DMS153 treated with DMSO at 0.1 percent for 48 hours (cell line): Measurements from ENCODE around the gene CTSW.

Experiments
- DNase-seq: peaks from one replicate; lab custom pipeline; 2025; ENCODE audit not compliant: unreplicated experiment; lab: John Stamatoyannopoulos, UW

CTSW gene

GRCh38 chr11:65854852-65855837 is 24.5 kb upstream of the CTSW start:
- no peak for DNase-seq

- no peak for DNase-seq
Measured at GRCh38 chr11:65855927-65856363, 23.7 kb upstream of the CTSW start.

DNA sequence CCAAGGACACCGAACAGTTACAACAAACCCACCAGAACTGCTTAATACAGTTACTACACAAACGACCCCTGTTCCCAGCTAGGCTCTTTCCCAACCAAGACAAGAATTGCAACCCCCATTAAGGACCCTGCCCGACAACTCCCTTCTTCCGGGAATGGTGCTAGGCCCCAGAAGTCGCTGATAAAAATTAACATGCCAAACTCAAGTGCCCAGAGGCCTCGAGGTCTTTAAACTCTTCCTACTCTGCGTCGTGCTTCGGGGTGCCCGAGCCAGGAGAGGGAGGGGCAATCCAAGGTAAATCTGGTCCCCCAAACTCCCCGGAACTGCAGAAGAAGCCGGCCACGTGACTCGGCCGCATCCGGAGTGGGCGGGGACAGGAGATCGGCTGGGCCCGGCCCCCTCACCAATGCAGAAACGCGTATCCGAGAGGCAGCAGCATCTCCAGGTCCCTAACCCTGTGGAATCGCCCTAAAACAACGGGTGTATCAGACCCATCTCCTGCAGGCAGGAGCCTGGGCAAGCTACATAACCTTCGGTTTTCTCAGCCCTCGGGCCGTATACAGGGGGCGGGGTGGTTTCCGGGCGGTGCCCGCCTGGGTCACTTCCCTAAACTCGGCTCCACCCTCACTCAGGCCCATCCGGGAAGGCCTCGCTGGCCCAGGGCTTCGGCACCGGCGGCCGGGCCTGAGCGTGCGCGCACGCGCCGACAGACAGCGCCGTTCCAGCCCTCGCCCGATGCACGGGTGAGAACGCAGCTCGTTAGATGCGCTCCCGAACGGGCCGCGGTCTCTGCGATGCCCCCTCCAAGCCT is 22.7 kb upstream of the CTSW start:
- DNase-seq = peak; percentile 22

DNA sequence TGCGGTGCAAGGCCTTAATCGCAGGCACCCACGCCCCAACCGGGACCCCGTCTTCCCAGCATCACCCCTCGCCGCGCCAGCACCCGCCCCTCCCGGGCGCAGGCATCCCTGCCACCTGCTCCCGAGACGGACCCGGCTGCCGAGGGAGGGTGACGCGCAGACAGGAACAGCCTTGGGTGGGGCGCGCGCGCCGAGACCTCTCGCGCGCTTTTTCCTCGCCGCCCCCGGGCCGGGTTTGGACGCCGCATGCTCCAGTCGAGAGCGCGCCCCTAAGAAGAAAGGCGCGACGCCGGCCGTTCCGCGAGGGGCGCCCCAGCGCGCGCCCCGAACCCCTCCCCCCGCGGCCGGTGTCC is 22.2 kb upstream of the CTSW start:
- no peak for DNase-seq

DNA sequence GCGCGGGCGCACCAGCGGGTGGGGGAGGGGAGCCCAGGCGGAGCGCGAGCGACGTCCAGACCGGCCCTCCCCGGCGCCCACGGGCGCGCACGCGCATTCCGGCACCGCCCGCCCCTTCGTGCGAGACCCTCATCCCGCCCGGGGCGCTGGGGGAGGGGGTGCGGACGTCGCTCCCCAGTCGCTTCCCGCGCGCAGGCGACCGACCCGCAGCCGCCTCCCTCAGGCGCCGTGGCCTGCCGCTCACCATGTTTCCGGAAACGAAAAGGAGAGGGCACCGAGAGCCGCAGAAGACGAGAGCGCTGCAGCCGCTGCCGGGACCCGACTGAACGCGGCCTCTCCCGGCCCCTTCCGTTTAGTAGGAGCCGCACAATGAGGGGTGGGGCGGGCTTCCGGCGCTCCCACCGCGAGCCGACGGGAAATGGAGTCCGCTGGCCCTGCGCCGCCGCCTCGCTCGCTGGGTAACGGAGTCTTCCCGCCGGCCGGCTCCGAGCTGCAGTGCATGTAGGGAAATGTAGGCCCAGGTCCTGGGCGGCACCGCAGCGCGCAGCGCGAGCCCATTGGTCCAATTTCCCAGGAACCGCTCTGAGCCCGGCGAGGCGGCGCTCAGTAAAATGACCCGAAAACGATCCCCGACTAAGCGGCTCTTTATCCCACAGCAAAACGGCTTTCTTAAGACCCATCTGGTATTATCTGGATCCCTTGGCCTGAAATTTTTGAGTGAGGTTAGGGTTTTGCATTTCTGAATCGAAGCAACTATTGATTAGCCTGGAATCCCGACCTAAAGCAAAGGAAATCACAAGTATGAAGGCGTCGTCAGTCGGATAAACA is 21.6 kb upstream of the CTSW start, which contains the start of gene CFL1:
Gene CFL1 (minus strand): TSS at position 328 of the 828 bp plus-strand sequence. CDS start 81 bp downstream, at position 247.
- peak; percentile 97 for DNase-seq

GRCh38 chr11:65858681-65859087 is 21.0 kb upstream of the CTSW start:
- DNase-seq = no peak

GRCh38 chr11:65859095-65859811 is 20.4 kb upstream of the CTSW start:
- peak; percentile 87 for DNase-seq

DNA sequence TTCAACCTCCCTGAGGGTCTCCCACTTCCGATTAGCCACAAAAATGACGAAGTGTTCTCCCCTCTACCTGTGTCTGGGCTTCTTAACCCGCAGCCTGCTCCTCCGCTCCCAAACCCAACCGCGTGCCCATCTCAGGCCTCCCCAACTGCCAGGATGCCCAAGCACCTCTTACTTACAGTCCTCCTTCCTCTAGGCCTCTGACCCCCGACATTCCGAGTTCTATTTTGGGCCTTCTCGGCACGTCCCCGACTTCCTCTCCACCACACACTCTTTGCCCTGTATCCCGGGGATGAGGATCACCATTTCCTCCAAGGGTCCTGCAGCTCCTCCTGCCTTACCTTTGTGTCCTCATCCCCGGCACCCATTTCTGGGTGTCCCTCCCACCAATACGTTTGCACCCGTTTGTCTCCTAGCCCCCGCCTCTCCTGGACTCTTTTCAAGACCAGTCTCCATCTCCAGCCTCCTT is 19.8 kb upstream of the CTSW start:
- DNase-seq = peak; percentile 55

DNA sequence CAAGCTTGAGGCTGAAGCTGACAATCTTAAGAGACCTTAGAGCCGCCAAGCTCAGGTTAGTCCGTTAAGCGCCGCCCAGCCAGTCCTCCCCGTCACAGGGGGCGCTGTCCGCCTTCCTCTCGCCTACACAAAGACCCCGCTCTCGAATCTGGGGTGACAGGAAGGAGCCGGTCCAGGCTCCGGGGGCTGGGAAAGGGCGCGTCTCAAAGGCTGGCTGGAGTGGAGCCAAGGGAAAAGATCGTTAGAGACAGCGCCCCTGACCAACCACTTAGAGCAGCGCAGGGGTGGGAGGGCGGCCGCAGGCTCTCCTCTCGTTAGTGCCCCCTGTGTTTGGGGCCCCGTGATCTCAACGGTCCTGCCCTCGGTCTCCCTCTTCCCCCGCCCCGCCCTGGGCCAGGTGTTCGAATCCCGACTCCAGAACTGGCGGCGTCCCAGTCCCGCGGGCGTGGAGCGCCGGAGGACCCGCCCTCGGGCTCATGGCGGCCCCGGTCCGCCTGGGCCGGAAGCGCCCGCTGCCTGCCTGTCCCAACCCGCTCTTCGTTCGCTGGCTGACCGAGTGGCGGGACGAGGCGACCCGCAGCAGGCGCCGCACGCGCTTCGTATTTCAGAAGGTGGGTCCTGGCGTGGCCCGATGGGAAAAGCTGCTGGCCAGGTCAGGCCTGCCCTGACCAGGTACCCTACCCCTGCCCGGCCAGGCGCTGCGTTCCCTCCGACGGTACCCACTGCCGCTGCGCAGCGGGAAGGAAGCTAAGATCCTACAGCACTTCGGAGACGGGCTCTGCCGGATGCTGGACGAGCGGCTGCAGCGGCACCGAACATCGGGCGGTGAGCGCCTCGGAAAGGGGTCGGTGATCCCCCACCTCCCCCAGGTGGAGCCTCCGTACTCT is 19.1 kb upstream of the CTSW start, which contains the start of gene MUS81:
Gene MUS81 (plus strand): TSS at position 156 of the 887 bp plus-strand sequence. CDS start 321 bp downstream, at position 477.
- peak; percentile 87 for DNase-seq

DNA sequence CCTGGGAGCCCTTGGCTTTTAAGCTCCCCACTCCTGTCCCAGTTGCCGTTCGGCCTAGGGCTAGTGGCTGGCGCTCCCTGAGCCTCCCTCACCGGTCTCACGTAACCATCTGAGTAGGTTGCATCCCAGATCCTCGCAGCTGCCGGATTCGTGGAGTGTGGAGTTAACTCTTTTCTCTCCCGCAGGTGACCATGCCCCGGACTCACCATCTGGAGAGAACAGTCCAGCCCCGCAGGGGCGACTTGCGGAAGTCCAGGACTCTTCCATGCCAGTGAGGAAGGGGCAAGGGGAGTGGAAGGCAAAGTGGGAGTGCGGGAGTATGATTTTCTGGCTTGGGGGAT is 18.5 kb upstream of the CTSW start:
- no peak for DNase-seq

GRCh38 chr11:65861533-65862183 is 18.0 kb upstream of the CTSW start:
- no peak for DNase-seq

DNA sequence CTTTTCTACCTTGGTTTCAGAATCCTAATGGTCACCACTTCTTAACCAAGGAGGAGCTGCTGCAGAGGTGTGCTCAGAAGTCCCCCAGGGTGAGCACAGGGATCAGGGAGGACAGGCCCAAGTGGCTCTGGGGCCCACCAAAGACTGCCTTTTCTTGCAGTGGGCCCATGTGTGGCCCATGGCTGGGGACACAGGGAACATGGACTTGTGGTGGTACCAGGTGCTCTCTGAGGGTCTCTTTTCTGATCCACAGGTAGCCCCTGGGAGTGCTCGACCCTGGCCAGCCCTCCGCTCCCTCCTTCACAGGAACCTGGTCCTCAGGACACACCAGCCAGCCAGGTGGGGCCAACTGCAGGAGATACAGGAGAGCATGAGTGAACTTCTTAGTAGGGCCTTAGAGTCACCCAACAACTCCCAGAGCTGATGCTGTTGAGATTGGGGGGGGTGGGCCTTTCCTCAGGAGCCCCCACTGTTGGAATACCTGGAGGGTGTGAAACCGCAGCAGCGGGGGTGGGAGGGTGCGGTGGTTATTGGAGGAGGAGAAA is 17.4 kb upstream of the CTSW start:
- no peak for DNase-seq

GRCh38 chr11:65862941-65863888 is 16.4 kb upstream of the CTSW start:
- DNase-seq = no peak

- no peak for DNase-seq
Measured at GRCh38 chr11:65863889-65864705, 15.5 kb upstream of the CTSW start.

GRCh38 chr11:65864706-65865471 is 14.7 kb upstream of the CTSW start:
- DNase-seq = no peak
